Common myeloid progenitor, CD34-positive (primary cell): ENCODE measurements around the gene ANGPTL7.

Source experiments
- CTCF ChIA-PET: fragments of 350-600 bp; sonication (Branson Sonifier 250); formaldehyde crosslinking; loops from one replicate; lab custom pipeline; 2021; ENCODE audit warnings: antibody characterized with exemption; lab: Charles Lee
- POLR2A ChIA-PET: fragments of 350-600 bp; sonication (Branson Sonifier 250); formaldehyde crosslinking; loops from one replicate; lab custom pipeline; 2021; ENCODE audit warnings: antibody characterized with exemption; lab: Charles Lee
- DNase-seq, 3 donors: peaks; one replicate each; pipeline versions ENCODE4 v3.0.0 to v3.0.0-alpha.2; 2013
- H3K27ac ChIP-seq, 2 experiments: 1 replicate in 1 of 2; 2 replicates in 1 of 2; pipeline ENCODE4 v1.7.0; 2013; ENCODE audit warnings: inconsistent platforms in 2 of 2, low read length in 2 of 2, mild to moderate bottlenecking in 2 of 2, low read depth in 1 of 2, moderate library complexity in 1 of 2; ENCODE audit not compliant: severe bottlenecking in 2 of 2, insufficient read depth in 1 of 2, poor library complexity in 1 of 2
- H3K27me3 ChIP-seq, 5 experiments: replicated peaks in 2 of 5; 1 replicate in 3 of 5; 2 replicates in 2 of 5; pipeline versions ENCODE4 v1.6.1 to v1.7.0; 2013; ENCODE audit warnings: low read length in 4 of 5, mild to moderate bottlenecking in 2 of 5, moderate library complexity in 2 of 5, inconsistent platforms in 1 of 5; ENCODE audit not compliant: insufficient read depth in 5 of 5, control insufficient read depth in 4 of 5
- H3K36me3 ChIP-seq, 4 experiments: 1 replicate in 2 of 4; 2 replicates in 2 of 4; pipeline versions ENCODE4 v1.6.1 to v1.7.0; 2013; ENCODE audit warnings: low read length in 3 of 4, control low read depth in 1 of 4, mild to moderate bottlenecking in 1 of 4; ENCODE audit not compliant: control insufficient read depth in 4 of 4, insufficient read depth in 4 of 4
- H3K4me1 ChIP-seq, 4 experiments: 1 replicate in 3 of 4; 2 replicates in 1 of 4; pipeline versions ENCODE4 v1.6.1 to v1.7.1; 2013; ENCODE audit warnings: low read length in 3 of 4, mild to moderate bottlenecking in 3 of 4, control low read depth in 1 of 4, inconsistent platforms in 1 of 4, moderate library complexity in 1 of 4; ENCODE audit not compliant: control insufficient read depth in 4 of 4, insufficient read depth in 4 of 4; ENCODE audit errors: control extremely low read depth in 1 of 4
- H3K4me3 ChIP-seq, 7 experiments: 1 replicate in 4 of 7; 2 replicates in 3 of 7; pipeline versions ENCODE4 v1.5.1 to v1.7.0; 2013; ENCODE audit warnings: mild to moderate bottlenecking in 7 of 7, low read length in 6 of 7, moderate library complexity in 6 of 7, inconsistent platforms in 2 of 7, low read depth in 2 of 7, control low read depth in 1 of 7; ENCODE audit not compliant: insufficient read depth in 4 of 7, control insufficient read depth in 1 of 7; ENCODE audit errors: extremely low read depth in 1 of 7
- H3K9me3 ChIP-seq, 5 experiments: 1 replicate in 4 of 5; 2 replicates in 1 of 5; pipeline versions ENCODE4 v1.6.1 to v1.7.1; 2013; ENCODE audit warnings: low read length in 4 of 5, mild to moderate bottlenecking in 2 of 5, inconsistent platforms in 1 of 5, low read depth in 1 of 5, moderate library complexity in 1 of 5; ENCODE audit not compliant: control insufficient read depth in 4 of 5, insufficient read depth in 2 of 5; ENCODE audit errors: control extremely low read depth in 1 of 5
- WGBS: methylation state at CpG from one replicate; pipeline ENCODE4 v1.1.5; 2013; ENCODE audit not compliant: insufficient coverage; 5-methylcytosine and 5-hydroxymethylcytosine counted together

Gene ANGPTL7

GRCh38 chr1:11198257-11198656 is 9.1 kb downstream of the ANGPTL7 start:
- Histone ChIP-seq H3K36me3 (peaks cover 9 to 71% (median 55%) of the 10 kb centered on the region in 4 experiments), H3K4me1 (no peaks in the 10 kb centered on the region), H3K4me3 (no peak overlapping the region), H3K27ac (no peak overlapping the region), H3K27me3 (no peaks in the 10 kb centered on the region), H3K9me3 (no peaks in the 10 kb centered on the region)
- DNase-seq: no peak
- POLR2A ChIA-PET: no interaction called here
- 92% methylated on average over 2 of the region's 4 CpGs for WGBS
- CTCF ChIA-PET: no interaction called here

GRCh38 chr1:11198851-11199594 is 9.9 kb downstream of the ANGPTL7 start:
- peaks cover 9 to 69% (median 52%) of the 10 kb centered on the region in 4 experiments for H3K36me3 ChIP-seq
- no peak overlapping the region for H3K27ac ChIP-seq
- ChIA-PET POLR2A (no interaction called here), CTCF (interaction anchor here (0.7 kb wide), 1 partner anchor 27 kb away, joined by 4 read pairs; no protein-coding TSS in a partner anchor)
- no peak overlapping the region for H3K4me3 ChIP-seq
- no peaks in the 10 kb centered on the region for H3K27me3 ChIP-seq
- no peak for DNase-seq
- H3K4me1 ChIP-seq: no peaks in the 10 kb centered on the region
- no peaks in the 10 kb centered on the region for H3K9me3 ChIP-seq
- WGBS: no CpG with 5 or more reads among the region's 2 CpGs

DNA sequence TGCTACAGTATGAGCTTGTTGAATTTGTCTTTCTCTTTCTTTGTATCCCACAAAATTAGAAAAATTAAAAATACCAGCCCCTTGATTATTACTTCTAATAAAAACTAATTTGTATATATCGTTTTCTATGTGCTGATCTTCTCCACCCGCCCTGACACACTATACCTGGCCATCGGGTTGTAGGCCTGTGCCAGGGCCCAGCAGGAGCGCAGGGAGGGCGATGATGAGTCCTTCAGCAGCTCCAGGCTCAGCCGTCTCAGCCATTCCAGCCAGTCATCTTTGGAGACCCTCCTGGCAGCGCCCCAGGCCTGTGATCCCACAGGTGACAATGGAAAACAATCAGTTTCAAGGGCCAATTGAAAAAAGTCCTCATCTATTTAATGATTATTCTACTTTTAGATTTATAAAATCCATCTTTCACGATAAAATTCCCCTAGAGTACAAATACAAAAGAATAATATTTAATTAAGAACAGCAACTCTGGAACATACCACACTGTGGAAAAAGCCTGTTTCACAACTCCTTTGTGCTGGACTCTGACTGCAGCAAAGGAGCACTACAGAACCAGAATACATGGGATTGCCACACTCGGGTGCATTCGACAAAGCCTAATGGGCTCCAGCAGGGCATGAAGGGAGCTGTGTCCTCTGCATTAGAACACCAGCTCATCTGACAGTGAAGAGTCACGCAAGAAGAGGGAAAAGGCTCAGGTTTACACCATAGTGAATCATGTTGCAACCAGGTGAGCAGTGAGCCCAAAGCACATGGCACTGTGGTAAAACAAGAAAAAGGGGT is 15.4 kb downstream of the ANGPTL7 start:
- CTCF ChIA-PET: interaction anchor here (1.8 kb wide), 1 partner anchor 8 kb away, joined by 4 read pairs; no protein-coding TSS in a partner anchor
- POLR2A ChIA-PET: no interaction called here
- Histone ChIP-seq H3K36me3 (peaks cover 11 to 65% (median 49%) of the 10 kb centered on the region in 4 experiments), H3K4me1 (no peaks in the 10 kb centered on the region), H3K27ac (no peak overlapping the region), H3K9me3 (no peaks in the 10 kb centered on the region), H3K27me3 (no peaks in the 10 kb centered on the region), H3K4me3 (no peak overlapping the region)
- whole genome bisulfite sequencing: 97% methylated on average over 10 of the region's 11 CpGs
- no peak for DNase-seq

DNA sequence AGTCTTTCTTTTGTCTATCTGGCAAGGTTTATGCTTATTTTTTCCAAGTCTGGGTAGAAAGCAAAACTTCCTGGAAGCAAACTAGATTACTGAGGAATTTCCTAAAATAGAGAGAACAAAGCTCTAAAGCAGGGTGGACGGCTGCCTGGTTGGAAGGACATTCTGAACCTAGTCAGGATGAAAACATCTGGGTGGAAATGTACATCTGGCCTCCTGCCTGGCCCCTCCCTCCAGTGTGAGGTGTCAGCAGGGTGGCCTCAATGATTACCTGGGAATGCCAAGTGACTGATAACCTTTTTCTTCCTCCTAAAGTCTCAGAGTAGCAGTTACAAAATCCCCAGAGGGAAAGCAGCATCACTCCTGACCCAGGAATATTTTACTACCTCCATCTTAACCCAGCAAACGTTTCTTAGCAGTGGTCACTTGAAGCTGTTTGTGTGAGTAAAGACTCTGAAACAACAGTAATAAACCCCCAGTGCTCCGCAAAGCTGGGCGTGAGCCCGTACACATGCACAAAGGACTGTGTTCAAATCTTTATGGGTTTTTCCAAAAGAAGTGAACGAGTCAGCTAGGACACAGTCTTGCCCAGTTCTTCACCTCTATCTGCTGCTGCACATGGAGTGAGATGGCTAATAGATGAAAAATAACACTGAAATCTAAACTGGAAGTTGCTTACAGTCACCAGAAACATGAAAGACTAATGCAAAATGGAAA is 18.9 kb downstream of the ANGPTL7 start:
- POLR2A ChIA-PET: no interaction called here
- Histone ChIP-seq H3K27me3 (no peaks in the 10 kb centered on the region), H3K27ac (no peak overlapping the region), H3K4me1 (no peaks in the 10 kb centered on the region), H3K36me3 (peaks cover 30 to 87% (median 58%) of the 10 kb centered on the region in 4 experiments), H3K9me3 (no peaks in the 10 kb centered on the region), H3K4me3 (no peak overlapping the region)
- 94% methylated on average over 5 of the region's 6 CpGs for WGBS
- no peak for DNase-seq
- CTCF ChIA-PET: interaction anchor here (0.7 kb wide), 2 partner anchors 126 to 434 kb away, joined by 3 read pairs; no protein-coding TSS in a partner anchor

DNA sequence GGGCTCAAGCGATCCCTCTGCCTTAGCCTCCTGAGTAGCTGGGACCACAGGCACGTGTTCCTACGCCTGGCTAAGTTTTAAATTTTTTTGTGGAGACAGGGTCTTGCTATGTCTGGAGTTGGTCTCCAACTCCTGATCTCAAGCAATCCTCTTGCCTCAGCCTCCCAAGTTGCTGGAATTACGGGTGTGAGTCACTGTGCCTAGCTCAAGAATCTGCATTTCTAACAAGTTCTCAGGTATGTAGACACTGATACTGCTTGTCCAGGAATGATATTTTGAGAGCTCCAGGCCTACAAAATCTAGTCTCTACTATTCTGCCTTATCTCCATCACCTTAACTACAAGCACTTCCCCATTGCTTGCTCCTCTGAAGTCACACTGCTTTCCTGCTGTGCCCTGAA is 22.3 kb downstream of the ANGPTL7 start:
- H3K36me3 ChIP-seq: peaks cover 38 to 92% (median 63%) of the 10 kb centered on the region in 4 experiments
- no peaks in the 10 kb centered on the region for H3K27me3 ChIP-seq
- H3K4me3 ChIP-seq: no peak overlapping the region
- WGBS: 100% methylated on average over 4 of the region's 4 CpGs
- no peaks in the 10 kb centered on the region for H3K9me3 ChIP-seq
- no peak for DNase-seq
- POLR2A ChIA-PET: no interaction called here
- CTCF ChIA-PET: no interaction called here
- no peaks in the 10 kb centered on the region for H3K4me1 ChIP-seq
- no peak overlapping the region for H3K27ac ChIP-seq

GRCh38 chr1:11211925-11212587 is 22.9 kb downstream of the ANGPTL7 start:
- ChIA-PET POLR2A (no interaction called here), CTCF (interaction anchor here (0.5 to 1.3 kb wide), 2 partner anchors 8 to 102 kb away, joined by 4 read pairs; no protein-coding TSS in a partner anchor)
- WGBS: 100% methylated on average over 7 of the region's 12 CpGs
- H3K27me3 ChIP-seq: no peaks in the 10 kb centered on the region
- no peaks in the 10 kb centered on the region for H3K9me3 ChIP-seq
- H3K4me1 ChIP-seq: no peaks in the 10 kb centered on the region
- no peak overlapping the region for H3K27ac ChIP-seq
- H3K36me3 ChIP-seq: peaks cover 36 to 91% (median 63%) of the 10 kb centered on the region in 4 experiments
- no peak overlapping the region for H3K4me3 ChIP-seq
- DNase-seq: no peak
